NCI-H748 (cell line): ENCODE measurements around the gene MYLK.
"Not testable (repeated sequence)": the region's sequence is repeated elsewhere in the genome, so short reads cannot be mapped to it uniquely, and the experiment has no call there.

Experiments
- DNase-seq: peaks from one replicate; lab custom pipeline; 2025; ENCODE audit not compliant: unreplicated experiment; lab: John Stamatoyannopoulos, UW

Gene MYLK

GRCh38 chr3:123884203-123884831 is at the start of gene MYLK:
Gene MYLK (minus strand): TSS chr3:123884332. CDS start chr3:123793841, 90,491 bp downstream.
- DNase-seq, result peak; percentile 93

- DNase-seq, result no peak
These were observed 46.3 kb upstream of the MYLK start for GRCh38 chr3:123930445-123930844.

GRCh38 chr3:123929325-123929724 is 45.2 kb upstream of the MYLK start:
- DNase-seq, result no peak

- no peak for DNase-seq
These were observed 42.3 kb upstream of the MYLK start for GRCh38 chr3:123926396-123926795.

GRCh38 chr3:123920868-123921267 is 36.7 kb upstream of the MYLK start:
- no peak for DNase-seq

- DNase-seq, result no peak
These were observed 36.3 kb upstream of the MYLK start for GRCh38 chr3:123920383-123920782.

GRCh38 chr3:123919353-123919752 is 35.2 kb upstream of the MYLK start:
- no peak for DNase-seq

GRCh38 chr3:123914829-123915228 is 30.7 kb upstream of the MYLK start:
- DNase-seq, result no peak

- no peak for DNase-seq
These were observed 25.7 kb upstream of the MYLK start for GRCh38 chr3:123909785-123910184.

GRCh38 chr3:123907720-123908119 is 23.6 kb upstream of the MYLK start:
- DNase-seq, result peak; percentile 5

- DNase-seq, result no peak
These were observed 15.3 kb upstream of the MYLK start for GRCh38 chr3:123899300-123899865.

- DNase-seq, result no peak
These were observed 8.9 kb upstream of the MYLK start for GRCh38 chr3:123893012-123893411.

- no peak for DNase-seq
These were observed 8.1 kb upstream of the MYLK start for GRCh38 chr3:123892195-123892594.

GRCh38 chr3:123890991-123891390 is 6.9 kb upstream of the MYLK start:
- DNase-seq, result not testable (repeated sequence)

GRCh38 chr3:123890162-123890561 is 6.0 kb upstream of the MYLK start:
- not testable (repeated sequence) for DNase-seq

- DNase-seq, result no peak
These were observed 861 bp upstream of the MYLK start for GRCh38 chr3:123884993-123885392.

GRCh38 chr3:123883701-123884202 is 380 bp downstream of the MYLK start:
- DNase-seq, result peak; percentile 23

- peak; percentile 52 for DNase-seq
These were observed 1.0 kb downstream of the MYLK start for GRCh38 chr3:123883111-123883510.

GRCh38 chr3:123881771-123882170 is 2.4 kb downstream of the MYLK start:
- DNase-seq, result peak; percentile 25

- peak; percentile 38 for DNase-seq
These were observed 3.1 kb downstream of the MYLK start for GRCh38 chr3:123880998-123881561.

GRCh38 chr3:123878807-123879206 is 5.3 kb downstream of the MYLK start:
- DNase-seq, result no peak

- DNase-seq, result no peak
These were observed 6.2 kb downstream of the MYLK start for GRCh38 chr3:123877965-123878364.
